Bronchial epithelial cell (primary cell): ENCODE data around the gene SH3D19. TPM values are rescaled to one million over a fixed set of nuclear protein-coding genes. Genes with fewer than 3 reads are reported as not detected.
A peak's percentile ranks its signal among the peaks of the same experiment; 100 is the strongest.

Experiments used
- DNase-seq: peaks from one replicate; pipeline ENCODE4 v3.0.0-alpha.2; 2010; ENCODE audit warnings: low read depth
- FAIRE-seq: peaks from 2 replicates; lab custom pipeline; 2011; peaks lifted over from hg19 to GRCh38; lab: Jason Lieb, UNC
- H3K27me3 ChIP-seq: 2 replicates; pipeline ENCODE4 v1.5.1; 2011; ENCODE audit warnings: low read length; ENCODE audit not compliant: control insufficient read depth, insufficient read depth
- H3K36me3 ChIP-seq: 2 replicates; pipeline ENCODE4 v1.5.1; 2011; ENCODE audit warnings: low read length; ENCODE audit not compliant: control insufficient read depth, insufficient read depth
- H3K4me3 ChIP-seq: 2 replicates; pipeline ENCODE4 v1.5.1; 2011; ENCODE audit warnings: mild to moderate bottlenecking, low read depth, low read length, control low read depth
- total RNA-seq: library from RNA; depleted of rRNA; stranded (reverse); fragments of >200 nt; gene quantifications from 2 replicates; pipeline ENCODE4 v1.2.1, GENCODE V29; 2014
- TF ChIP-seq, protein P1 (sequence below): IDR thresholded peaks from 2 replicates; pipeline ENCODE4 v1.5.1; 2011; ENCODE audit warnings: mild to moderate bottlenecking, moderate library complexity, low read length, control low read depth, inconsistent platforms; ENCODE audit not compliant: insufficient read depth, severe bottlenecking

The SH3D19 gene
- total RNA-seq, 1 donor from 2014 or later = 13.2 TPM

DNA sequence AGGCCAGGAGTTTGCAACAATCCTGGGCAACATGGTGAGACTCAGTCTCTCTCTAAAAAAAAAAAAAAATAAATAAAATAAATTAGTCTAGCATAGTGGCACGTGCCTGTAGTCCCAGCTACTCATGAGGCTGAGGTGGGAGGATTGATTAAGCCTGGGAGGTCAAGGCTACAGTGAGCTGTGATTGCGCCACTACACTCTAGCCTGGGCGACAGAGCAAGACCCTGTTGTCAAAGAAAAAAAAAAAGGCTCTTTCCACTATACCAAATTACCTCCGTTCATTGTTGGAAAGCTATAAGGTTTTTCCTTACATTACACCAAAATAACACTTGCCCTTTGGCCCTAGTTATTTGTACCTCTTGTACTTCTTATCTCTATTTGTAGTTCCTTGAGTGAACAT, 58.3 kb downstream of the SH3D19 start:
- no peaks in the 10 kb centered on the region for H3K36me3 ChIP-seq
- TF ChIP-seq, protein P1, sequence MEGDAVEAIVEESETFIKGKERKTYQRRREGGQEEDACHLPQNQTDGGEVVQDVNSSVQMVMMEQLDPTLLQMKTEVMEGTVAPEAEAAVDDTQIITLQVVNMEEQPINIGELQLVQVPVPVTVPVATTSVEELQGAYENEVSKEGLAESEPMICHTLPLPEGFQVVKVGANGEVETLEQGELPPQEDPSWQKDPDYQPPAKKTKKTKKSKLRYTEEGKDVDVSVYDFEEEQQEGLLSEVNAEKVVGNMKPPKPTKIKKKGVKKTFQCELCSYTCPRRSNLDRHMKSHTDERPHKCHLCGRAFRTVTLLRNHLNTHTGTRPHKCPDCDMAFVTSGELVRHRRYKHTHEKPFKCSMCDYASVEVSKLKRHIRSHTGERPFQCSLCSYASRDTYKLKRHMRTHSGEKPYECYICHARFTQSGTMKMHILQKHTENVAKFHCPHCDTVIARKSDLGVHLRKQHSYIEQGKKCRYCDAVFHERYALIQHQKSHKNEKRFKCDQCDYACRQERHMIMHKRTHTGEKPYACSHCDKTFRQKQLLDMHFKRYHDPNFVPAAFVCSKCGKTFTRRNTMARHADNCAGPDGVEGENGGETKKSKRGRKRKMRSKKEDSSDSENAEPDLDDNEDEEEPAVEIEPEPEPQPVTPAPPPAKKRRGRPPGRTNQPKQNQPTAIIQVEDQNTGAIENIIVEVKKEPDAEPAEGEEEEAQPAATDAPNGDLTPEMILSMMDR = no peak
- FAIRE-seq (no peak), DNase-seq (no peak)
- no peak overlapping the region for H3K4me3 ChIP-seq
- no peaks in the 10 kb centered on the region for H3K27me3 ChIP-seq

DNA sequence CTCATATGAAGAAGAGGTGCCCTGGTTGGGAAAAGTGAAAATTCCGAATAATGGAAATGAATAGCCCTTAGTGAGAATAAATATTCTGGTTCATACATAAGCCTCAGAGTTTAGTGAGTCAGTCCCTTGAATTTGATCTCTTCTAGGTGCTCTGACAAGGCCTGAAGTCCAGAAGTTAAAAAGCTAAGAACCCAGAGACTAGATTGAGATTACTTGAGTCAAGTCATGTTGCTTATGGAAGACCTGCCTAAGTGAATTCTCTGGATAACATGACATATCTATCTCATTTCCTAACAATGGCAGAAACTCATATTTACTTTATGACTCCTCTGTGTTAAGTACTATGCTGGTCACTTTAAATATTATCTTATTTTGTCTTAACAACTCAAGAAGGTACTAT, 58.9 kb downstream of the SH3D19 start:
- Histone ChIP-seq H3K27me3 (no peaks in the 10 kb centered on the region), H3K36me3 (no peaks in the 10 kb centered on the region), H3K4me3 (no peak overlapping the region)
- FAIRE-seq (no peak), DNase-seq (peak; percentile 60)
- TF ChIP-seq, protein P1 = no peak

DNA sequence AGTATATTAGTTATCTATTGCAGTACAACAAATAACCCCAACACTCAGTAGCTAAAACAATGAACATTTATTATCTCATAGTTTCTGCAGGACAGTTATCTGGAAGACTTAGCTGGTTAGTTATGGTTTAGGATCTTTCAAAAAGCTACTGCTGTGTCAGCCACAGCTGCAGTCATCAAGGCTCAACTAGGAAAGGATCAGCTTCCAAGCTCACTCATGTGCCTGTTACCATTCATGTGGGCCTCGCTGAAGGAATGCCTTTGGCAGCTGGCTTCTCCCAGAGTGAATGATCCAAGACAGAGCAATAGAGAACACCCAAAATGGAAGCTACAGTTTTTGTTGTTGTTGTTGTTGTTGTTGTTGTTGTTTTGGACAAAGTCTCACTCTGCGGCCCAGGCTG, 62.0 kb downstream of the SH3D19 start:
- Histone ChIP-seq H3K4me3 (no peak overlapping the region), H3K27me3 (no peaks in the 10 kb centered on the region), H3K36me3 (no peaks in the 10 kb centered on the region)
- TF ChIP-seq, protein P1 = no peak
- no peak for FAIRE-seq
- DNase-seq = no peak

DNA sequence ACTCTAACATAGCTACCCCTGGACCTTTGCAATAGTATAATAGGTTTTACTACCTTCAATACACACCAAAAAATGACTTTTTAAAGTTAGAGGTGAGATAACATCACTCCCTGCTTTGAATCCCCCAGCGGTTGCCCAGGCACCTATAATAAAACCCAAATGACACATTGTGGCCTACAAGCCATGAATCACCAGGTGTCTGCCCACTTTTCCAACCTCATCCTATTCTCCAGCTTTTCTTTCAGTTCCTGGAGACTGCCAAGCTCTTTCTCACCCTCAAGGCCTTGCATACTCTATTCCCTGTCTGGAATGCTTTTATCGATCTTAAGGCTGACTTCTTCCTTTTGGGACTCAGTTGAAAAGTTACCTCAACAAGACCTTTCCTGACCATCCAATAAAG, 64.9 kb downstream of the SH3D19 start:
- no peaks in the 10 kb centered on the region for H3K27me3 ChIP-seq
- peak; percentile 50 for DNase-seq
- no peak overlapping the region for H3K4me3 ChIP-seq
- TF ChIP-seq, protein P1 = no peak
- H3K36me3 ChIP-seq = no peaks in the 10 kb centered on the region
- no peak for FAIRE-seq

DNA sequence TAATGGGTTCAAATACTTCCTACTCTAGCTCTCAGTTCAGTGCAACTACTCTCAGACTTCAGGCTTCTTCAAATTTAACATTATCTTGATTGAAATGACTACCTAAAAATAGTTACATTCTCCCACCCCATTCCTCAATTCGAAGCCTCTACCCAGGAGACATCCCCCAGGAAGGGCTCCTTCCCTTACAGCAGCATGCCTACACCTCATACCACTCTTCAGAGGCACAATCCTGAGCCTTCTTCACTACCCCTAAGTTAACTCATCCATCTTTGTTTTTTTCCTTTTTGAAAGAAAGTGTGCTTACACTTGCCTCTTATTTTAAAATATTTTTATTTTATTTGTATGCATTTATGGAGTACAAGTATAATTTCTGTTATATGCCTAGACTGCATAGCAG, 65.7 kb downstream of the SH3D19 start:
- H3K36me3 ChIP-seq = no peaks in the 10 kb centered on the region
- no peak overlapping the region for H3K4me3 ChIP-seq
- TF ChIP-seq, protein P1 = no peak
- H3K27me3 ChIP-seq = no peaks in the 10 kb centered on the region
- DNase-seq (no peak), FAIRE-seq (no peak)

DNA sequence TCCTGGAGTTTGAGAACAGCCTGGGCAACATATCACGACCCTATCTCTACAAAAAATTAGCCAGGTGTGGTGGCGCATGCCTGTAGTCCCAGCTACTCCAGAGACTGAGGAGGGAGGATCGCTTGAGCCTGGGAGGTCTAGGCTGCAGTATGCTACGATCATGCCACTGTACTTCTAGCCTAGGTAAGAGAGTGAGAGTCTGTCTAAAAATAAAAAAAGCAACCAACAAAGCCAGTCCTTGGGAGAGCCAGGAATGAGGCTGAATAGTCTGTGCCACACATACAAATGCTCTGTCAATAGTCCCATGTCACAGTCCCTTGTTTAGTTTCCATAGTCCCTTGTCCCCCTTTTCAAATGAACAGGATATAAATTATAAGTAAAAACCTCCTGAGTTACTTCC, 67.7 kb downstream of the SH3D19 start:
- Histone ChIP-seq H3K4me3 (no peak overlapping the region), H3K36me3 (no peaks in the 10 kb centered on the region), H3K27me3 (no peaks in the 10 kb centered on the region)
- FAIRE-seq (no peak), DNase-seq (no peak)
- TF ChIP-seq, protein P1 = no peak
